NCI-H345 (cell line): ENCODE results near the gene SARDH.
"Not testable (repeated sequence)": the region's sequence is repeated elsewhere in the genome, so short reads cannot be mapped to it uniquely, and the experiment has no call there.

Source experiments
- DNase-seq: peaks from one replicate; lab custom pipeline; 2025; lab: John Stamatoyannopoulos, UW

SARDH gene

DNA sequence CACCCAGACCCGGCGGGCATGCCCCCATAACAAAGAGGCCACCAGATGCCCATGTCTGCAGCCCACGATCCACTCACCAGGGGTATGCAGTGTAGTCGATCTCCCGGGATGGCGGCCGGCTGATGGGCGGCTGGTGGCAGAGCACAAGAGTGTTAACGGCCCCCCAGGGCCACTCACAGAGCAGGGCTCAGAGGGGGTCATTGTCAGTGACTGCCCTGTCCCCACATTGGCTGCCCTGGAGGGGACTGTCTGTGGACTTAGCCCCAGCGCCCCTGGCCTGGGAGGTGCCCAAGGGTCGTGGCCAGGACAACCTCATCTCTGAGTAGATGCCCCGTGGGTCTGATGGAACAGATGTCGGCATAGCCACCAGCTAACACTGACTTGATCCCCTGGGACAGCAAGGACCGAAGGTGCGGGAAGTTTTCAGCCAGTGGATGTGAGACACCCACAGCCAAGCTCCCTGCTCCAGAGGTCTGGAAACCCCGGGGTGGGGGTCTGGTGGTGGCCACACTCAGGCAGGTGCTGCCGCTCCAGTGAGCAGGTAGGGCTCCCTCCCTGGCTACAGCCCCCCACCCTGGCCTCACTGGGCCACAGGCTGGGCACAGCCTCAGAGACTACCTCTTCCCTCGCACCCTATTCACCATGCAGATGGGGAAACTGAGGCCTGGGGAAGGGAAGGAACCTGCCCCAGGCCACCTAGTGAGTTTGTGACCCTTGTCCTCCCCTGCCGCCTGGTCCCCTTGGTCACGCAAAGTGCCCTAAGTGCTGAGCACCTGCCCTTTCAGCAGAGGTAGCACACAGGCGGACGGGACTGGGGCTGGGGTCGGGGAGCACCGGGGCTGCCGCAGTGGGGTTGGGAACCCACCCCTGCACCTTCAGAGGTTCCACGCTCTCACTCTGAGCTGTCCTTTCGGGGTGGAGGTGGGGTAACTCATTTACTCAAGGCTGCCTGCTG is 38.1 kb upstream of the SARDH start:
- no peak for DNase-seq

DNA sequence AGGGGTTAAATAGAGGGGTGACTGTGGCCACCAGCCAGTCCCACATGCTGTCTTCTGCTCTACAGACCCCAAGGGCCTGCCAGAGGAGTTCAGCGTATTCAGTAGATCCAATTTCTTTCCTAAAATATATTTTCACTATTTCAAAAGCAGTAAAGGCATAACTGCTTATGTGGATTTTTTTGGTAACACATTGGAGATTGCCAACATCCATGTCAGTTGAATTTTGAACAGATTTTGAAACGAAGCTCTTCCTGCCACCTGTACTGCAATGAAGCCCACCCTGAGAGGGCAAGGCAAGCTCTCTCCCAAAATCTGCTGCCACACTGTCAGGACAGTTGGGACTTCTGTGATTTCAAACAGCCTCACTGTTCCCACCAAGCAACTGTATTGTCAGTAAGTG is 37.1 kb upstream of the SARDH start:
- no peak for DNase-seq

DNA sequence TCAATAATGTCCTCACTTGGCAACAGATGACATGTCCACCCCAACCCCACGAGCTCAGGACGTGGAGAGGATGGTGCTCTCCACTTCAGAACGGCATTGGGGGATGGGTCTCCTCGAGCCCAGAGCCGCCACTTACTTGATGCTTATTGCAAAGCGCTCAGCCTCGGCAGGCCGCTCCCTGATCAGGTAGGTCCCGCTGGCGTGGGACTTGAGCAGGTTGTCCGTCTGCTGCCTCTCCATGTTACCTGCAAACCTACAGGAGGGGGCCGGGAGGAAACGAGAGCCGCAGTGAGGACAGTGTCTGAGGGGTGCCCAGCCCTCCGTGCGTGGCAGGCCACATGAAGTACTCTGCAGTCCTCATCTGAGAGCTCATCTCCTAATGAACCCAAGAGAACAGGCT is 36.6 kb upstream of the SARDH start:
- no peak for DNase-seq

DNA sequence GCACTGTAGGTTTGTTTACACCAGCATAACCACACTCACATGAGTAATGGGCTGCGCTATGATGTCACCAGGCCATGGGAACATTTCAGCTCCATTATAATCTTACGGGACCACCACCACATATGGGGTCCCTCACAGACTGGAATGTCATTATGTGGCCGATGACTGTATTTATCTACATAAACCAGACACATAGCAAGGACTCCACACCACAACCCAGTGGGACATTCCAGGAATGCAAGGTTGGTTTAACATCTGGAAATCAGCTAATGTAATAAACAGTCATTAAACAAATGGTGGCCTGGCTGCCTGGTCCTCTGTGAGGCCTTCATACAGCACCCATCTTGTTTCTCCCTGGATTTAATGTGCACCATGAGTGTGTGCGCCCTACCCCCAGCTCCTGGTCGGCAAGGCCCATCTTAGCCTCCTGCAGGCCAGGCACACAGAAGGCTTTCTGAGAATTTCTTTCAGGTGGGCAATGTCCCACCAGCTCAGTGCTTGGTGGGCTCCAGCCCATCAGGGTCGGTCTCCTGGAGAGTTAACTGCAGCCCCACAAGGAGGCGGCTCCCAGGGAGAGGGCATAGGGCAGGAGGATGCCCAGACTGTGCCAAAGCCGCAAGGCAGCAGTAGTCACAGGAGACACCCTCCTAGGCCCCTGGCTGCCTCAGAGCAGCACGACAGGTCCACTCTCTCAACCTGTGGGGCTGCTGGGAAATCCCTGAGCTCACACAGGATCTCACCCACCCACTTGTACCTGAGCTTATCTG is 35.9 kb upstream of the SARDH start:
- DNase-seq, result no peak

DNA sequence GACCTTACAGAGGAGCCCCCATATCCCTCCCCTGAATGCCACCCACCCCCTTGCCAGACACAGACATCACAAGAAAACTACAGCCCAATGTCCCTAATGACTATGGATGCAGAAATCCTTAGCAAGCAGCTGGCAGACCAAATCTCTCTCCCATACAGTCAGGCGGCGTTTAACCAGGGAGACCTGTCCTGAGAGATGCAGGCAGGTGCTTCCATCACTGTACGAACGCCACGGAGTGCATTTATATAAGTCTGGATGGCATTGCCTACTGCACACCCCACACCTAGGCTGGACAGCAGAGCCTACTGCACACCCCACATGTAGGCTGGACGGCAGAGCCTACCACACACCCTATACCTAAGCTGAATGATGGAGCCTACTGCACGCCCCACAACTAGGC is 34.4 kb upstream of the SARDH start:
- DNase-seq, result no peak

DNA sequence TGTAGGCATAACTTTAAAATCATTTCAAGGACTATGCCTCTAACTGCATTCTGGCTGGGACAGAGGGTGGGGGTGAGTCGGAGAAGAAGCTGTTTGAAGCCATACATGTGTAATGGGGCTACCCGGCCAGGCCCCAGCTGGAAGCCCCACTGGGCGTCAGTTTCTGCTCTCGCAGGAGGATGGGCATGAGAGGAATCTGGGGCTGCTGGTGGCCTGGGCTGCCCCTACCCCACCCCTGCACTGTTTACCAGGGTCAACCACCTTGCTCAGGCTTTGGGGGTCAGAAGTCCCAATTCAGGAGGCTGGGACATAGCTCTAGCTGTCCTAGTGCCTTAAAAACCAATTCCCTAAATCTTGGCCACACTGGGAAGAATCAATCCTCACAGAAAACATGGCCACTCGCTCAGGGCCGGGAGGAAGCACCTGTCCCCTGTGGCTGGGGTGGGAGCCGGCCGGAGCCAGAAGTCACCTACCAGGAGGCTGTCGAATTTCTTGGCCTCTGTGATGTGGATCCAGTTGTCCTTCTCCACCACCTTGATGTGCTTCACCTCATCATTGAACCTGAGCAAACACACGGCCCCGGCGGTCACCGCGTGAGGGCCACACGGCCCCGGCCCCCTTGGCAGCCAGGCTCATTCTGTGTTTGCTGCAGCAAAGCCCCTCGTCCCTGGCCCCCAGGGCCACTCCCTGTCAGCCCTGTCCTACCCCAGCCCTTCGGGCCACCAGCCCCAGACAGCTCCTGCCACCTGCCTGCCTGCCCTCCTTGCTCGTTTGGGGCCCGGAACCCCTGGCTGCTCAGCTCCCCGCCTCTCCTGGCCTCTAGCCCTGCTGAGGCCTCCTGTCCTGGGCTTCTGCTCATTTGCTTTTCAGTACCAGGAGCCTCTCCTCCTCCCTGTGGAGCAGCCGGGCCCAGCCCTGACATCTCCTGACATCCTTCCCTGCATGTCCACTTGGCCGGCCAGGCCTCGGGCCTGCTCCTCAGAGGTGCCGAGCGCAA is 33.6 kb upstream of the SARDH start:
- no peak for DNase-seq

DNA sequence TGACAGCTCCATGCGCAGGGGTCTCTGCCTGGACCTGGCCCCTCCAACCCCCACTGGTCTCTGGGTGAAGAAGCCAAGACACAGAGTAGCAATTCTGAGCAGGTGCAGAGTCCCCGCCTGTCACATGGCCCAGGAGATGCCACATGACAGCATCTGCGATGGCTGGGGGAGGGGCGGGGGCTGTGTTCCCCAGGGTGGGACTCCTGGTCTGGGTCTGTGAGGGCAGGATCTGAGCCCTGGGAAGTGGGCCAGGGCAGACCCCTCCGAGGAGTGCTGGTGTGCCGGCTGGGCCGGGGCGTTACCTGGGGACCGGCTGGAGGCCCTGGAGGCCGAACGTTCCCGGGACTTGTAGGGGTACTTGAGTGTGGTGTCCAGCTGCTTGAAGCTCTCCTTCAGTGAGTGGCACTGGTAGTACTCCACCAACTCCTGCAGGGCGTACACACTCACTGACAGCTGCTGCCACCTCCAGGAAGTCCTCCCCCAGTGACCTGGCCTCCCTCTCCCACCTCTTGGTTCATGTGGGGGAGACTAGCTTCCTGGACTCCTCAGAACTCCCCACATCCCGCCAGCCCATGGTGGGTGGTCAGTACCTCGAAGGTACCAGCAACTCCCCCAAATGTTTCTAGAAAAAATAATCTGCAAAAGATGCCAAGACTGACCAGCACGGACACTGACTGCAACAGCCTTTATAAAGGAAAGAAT is 32.1 kb upstream of the SARDH start:
- DNase-seq, result no peak

DNA sequence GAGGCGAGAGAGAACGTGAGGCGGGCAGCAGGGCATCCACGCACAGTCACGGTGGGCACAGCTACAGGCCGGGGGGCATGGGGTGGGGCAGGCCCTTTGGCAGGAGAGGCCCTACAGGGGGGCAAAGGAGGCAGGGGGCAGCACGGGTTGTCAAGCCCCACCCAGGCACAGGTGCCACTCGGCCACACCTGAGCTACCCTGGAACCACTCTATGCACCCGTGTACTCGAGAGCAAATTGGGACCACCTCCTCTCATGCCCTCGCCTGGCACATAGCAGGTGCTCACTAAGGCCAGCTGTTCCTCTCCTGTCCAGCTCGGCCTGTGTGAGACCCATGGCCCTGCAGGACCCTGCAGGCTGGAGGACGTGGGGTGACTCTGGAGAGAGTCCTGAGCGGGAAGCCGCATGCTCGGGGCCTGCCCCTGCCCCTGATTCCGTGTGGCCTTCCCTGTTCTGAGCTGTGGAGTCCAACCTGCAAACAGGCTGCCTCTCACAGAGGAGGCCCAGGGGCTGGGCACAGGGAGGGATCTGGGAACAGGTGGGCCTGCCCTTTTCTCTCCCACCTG is 31.4 kb upstream of the SARDH start:
- DNase-seq, result no peak

DNA sequence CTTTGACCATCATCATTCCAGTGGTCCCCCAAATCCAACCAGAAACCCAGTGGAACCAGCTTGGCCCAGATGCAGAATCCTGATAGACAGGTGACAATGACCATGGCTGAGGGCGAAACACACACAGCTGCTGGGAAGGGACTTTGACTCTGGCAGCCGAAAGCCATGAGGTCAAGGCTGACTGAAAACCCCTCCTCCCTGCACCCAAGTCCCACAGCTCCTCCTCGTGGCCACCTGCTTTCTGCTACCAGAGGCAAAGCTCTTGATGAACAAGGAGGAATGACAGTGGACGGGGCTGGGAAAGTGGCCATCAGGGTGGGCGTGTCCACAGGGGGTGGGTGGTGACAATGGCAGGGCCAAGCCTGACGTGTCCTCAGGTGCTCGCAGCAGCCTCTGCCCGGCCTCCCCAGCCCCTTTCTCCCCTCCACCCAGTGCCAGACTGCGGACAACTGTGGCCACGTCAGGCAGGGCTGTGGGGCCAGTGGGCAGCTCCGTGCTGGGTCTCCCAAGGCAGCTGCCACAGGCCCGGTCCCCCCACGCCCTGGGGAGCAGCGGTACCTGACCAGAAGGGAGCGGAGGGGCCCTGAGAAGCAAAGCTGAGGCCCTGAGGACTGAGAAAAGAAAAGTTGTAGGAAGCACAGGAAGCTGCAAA is 30.8 kb upstream of the SARDH start:
- no peak for DNase-seq

DNA sequence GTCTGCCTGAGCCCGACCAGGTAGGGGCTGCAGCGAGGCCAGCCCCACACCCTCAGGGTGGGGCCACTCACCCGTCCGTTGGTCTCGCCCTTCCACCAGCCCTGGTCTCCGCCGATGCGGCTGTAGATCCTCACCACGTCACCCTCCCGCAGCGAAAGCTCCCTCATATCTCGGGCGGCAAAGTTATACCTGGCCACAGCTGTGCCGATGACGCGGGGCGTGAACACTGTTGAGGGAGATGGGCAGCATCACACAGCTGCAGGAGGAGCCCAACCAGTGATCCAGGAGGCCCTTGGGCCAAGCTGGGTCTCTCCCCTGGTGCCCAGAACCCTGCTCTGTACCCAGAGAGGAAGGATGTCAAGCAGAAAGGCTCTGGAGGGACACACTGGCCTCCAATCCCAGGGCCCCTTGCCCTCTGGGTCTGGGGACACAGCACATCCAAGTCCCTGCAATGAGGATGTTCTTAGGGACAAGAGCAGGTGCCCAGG is 30.3 kb upstream of the SARDH start:
- no peak for DNase-seq

DNA sequence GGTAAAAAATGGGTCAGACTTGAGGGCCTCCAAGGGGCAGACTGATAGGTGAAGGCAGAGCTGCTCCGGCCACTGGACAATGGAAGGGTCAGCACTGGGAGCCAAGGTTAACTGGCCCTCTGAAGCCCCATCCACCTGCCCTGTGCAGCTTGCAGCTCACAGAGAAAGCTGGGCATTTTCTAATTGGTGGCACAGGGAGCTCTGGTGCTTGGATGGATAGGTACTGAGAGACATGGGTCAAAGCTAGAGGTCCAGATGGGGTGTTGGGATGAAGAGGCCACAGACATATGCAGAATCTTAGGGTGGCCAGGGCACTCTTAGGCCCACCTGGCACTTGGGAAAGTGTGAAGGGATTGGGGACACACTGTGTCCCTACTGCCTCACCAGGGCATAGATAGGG is 29.5 kb upstream of the SARDH start:
- DNase-seq, result no peak

DNA sequence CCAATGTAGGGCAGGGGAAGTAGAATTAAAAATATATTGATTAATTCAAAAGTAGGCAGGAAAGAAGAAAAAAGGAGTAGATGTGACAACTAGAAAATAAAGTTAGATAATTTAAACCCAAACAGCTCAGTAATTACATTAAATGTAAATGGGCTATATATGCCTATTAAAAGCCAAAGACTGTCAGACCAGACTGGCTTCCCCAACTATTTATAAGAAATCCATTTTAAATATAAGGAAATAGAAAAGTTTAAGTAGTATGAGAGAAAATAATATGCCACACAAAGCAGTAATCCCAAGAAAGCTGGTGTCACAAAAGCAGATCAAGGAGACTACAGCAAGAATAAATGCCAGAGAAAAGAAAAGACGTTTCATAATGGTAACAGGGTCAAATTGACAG is 28.9 kb upstream of the SARDH start:
- no peak for DNase-seq

DNA sequence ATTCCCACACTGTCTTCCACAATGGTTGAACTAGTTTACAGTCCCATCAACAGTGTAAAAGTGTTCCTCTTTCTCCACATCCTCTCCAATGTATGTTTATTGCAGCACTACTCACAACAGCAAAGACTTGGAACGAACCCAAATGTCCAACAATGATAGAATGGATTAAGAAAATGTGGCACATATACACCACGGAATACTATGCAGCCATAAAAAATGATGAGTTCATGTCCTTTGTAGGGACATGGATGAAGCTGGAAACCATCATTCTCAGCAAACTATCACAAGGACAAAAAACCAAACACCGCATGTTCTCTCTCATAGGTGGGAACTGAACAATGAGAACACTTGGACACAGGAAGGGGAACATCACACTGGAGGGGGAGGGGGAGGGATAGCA is 28.1 kb upstream of the SARDH start:
- not testable (repeated sequence) for DNase-seq

DNA sequence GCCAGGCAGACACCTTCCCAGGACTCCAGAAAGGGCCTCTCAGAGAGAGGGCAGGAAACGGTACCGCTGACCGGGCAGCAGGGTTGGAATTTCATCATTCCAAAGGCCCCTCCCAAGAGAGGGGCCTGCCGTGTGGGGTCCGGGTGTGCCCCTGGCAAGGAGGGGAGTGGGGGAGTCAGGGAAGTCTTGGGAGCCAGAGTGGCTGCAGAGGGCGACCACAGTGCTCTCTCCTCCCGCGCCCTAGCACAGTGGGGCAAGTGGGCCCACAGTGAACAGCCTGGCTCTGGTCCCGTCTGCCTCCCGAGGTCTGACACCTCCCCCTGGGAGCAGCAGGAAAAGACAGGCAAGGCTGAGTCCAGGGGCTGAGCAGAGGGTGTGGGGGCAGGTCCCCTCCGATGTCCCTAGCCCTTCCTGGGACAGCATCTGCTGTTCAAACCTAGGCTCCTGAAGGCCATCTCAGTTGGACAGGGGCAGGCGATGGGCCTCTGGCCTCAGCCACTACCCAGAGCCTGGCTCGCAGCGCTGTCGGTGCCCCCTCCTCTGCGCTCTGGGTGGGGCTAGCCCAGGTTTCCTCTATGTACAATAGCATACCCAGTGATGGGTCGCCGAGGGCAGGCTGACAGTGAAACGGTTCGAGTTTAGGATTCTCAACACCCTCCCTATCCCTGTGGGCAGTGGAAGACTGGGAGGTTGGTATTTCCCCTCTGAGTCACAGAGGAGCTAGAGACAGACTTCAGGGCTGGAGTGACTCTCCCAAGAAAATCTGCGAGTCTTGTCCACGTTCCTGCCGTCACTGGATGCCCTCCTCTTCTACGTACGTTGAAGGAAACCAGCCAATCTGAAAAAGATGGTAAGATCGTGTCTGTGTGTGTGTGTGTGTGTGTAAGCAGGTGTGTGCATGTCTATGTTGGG is 25.4 kb upstream of the SARDH start:
- DNase-seq, result no peak

DNA sequence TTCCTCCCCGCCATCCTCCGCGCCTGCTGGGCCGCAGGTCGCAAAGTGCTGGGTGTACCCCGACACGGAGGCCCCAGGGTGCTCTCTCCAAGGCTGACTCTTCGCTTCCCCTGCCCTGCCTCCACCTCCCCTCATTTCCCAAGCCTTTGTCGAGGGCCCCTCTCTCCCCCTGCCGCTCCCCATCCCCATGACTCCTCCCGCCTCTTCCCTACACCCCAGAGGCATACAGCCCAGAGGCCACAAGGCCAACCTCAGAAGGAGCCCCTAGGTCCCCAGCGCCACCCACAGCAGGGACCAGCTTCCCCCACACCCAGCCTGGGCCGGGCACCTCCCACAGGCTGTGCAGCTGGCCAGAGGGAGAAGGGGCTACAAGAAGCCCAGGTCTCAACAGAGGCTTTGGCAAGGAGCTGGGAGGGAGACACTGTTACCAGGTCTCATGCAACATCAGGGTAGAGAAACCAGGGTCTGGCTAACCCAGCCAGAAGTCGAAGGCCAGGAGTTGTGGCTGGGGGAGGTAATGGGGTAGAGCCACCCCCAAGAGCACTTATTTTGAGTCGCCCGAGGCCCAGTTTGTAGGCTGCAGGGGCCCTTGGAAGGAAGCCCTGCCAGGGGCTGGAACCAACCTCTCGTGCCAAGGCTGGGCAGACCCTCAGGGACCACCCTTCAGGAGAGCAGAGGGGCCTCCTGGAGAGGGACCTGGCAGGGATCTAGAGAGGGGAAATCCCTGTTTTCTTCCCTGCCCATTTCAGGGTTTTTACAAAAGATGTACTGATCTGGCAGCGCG is 24.5 kb upstream of the SARDH start:
- DNase-seq, result no peak

DNA sequence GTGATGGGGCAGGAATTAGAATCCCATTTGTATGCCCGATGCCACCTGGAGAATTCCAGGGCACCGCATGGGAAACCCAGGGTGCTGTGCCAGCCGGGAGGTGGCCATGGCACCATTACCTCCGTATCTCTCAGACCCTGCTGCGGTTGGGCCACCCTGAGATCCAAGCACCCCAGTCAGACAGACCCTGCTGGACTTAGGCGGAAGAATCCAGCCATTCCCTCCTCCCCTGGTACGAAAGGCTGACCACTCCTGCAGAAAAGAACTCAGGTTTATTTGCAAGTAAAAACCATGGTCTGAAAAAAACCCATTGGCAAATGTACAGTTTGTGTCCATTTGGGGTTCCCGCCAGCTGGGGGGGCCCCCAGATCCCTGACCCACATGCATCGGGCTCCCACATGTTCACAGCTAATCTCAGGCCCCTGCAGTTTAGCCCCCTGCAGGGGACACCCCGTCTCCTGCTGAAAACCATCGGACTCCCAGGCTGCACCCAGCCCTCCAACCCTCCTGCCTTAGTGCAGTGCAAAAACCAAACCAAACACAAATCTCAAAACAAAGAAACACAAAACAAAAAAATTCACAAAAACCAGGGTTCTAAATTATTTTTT is 23.6 kb upstream of the SARDH start:
- DNase-seq, result no peak

DNA sequence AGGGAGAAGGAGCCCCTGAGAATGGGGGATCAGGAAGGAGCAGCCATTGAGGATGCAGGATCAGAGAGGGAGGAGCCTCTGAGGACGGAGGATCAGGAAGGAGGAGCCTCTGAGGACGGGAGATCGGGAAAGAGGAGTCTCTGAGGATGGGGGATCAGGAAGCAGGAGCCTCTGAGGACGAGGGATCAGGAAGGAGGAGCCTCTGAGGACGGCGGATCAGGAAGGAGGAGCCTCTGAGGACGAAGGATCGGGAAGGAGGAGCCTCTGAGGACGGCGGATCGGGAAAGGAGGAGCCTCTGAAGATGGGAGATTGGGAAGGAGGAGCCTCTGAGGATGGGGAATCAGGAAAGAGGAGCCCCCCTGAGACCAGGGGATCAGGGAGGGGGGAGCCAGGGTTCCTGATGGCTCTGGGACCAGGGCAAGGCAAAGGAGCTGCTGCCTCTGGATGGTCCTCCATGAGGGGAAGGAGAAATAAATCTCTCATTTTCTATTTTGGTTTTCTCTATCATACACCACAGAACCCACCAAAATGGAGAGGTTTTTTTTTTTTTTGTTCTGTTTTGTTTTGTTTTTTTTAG is 22.6 kb upstream of the SARDH start:
- no peak for DNase-seq

DNA sequence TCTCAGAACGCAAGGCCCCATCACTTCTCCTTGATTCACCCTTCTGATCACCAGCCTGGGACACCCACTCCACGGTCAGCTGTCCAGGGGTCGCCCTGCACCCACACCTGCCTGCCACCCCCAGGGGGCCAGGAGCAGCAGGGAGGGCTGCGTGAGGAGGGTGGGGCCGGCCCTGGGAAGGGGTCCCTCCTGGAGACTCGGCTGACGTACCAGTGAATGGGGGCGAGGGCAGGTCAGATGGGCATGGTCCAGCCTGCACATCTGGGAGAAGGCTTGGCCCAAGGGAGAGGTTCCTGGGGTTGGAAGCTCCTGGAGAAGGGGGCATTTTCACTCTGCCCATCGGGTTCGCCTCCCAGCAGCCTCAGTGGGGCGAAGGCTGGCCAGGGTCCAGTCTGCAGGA is 21.8 kb upstream of the SARDH start:
- no peak for DNase-seq
